ENCODE measurements around the gene FOCAD. TPM values are rescaled to one million over a fixed set of nuclear protein-coding genes. Genes with fewer than 3 reads are reported as not detected.
A peak's percentile ranks its signal among the peaks of the same experiment; 100 is the strongest.

FOCAD gene
- total RNA-seq, 1 donor: 80.3 TPM

DNA sequence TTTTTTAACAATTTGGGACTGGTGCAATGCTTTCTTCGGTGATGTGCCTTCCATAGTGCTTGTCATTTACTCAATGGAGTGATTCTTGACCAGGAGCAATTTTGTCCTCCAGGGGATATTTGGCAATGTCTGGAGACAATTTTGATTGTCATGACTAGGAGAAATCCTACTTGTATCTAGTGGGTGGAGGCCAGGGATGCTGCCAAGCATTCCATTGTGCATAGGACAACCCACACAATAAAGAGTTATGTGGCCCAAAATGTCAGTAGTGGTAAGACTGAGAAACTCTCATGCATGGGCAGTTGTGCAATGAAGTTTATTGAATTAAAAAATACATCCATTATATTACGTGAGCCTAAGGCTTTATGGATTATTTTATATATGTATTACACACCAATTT lies 70.5 kb downstream of the FOCAD start:
- H3K4me3 ChIP-seq (ENCODE audit: low read depth, low read length): no peak overlapping the region
- peak; percentile 34 for DNase-seq (ENCODE audit: low read depth)
- TF ChIP-seq, protein P1, sequence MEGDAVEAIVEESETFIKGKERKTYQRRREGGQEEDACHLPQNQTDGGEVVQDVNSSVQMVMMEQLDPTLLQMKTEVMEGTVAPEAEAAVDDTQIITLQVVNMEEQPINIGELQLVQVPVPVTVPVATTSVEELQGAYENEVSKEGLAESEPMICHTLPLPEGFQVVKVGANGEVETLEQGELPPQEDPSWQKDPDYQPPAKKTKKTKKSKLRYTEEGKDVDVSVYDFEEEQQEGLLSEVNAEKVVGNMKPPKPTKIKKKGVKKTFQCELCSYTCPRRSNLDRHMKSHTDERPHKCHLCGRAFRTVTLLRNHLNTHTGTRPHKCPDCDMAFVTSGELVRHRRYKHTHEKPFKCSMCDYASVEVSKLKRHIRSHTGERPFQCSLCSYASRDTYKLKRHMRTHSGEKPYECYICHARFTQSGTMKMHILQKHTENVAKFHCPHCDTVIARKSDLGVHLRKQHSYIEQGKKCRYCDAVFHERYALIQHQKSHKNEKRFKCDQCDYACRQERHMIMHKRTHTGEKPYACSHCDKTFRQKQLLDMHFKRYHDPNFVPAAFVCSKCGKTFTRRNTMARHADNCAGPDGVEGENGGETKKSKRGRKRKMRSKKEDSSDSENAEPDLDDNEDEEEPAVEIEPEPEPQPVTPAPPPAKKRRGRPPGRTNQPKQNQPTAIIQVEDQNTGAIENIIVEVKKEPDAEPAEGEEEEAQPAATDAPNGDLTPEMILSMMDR (IDR thresholded peaks at IDR 0.05; ENCODE audit: insufficient read depth, low read length): no peak

DNA sequence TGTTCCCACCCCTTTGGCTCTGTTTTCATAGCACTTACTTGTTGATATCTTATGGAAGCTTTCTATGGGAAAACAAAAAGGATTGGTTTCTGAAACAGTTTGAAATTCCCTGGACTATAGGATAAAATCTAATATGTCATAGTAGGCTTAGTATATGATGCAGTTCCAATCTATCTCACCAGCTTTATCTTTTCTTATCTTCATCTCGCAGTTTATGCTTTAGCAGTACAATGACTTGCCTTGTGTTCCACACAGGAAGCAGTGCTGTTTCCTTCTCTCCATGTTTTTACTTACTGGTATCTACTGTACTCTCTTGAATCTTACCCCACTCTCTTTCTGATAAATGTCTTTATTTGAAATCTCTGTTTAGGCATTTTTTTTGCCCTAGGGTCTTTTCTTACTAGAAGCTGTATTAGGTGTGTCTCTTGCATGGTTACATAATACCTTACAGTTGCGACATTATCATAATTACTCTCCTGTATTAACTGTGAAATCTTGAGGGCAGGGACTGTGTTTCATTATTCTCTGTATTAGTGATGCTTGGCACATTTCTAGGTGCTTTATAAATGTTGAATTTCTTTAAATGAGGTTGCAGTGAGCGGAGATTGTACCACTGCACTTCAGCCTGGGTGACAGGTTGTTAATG lies 76.3 kb downstream of the FOCAD start:
- no peak overlapping the region for H3K4me3 ChIP-seq (ENCODE audit: low read depth, low read length)
- DNase-seq (ENCODE audit: low read depth): peak; percentile 12
- TF ChIP-seq, protein P1 (IDR thresholded peaks at IDR 0.05; ENCODE audit: insufficient read depth, low read length): no peak

DNA sequence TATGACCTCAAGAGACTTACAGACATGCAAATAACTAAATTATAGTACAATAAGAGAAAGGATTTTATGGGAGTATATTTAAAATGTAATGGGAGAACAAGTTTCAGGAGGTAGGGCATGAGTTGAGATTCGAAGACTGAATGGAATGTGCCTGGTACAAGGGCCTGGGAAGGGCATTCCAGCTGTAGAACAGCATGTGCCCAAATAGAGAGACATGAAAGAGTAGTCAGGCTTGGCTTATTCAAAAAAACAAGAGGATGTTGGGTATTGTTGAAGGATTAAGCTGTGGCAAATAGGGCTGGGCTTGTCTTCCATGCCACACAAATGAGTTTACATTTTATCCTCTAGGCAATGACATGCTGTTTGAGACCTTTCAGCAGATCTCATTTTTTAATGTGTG lies 86.9 kb downstream of the FOCAD start:
- TF ChIP-seq, protein P1 (IDR thresholded peaks at IDR 0.05; ENCODE audit: insufficient read depth, low read length): no peak
- no peak for DNase-seq (ENCODE audit: low read depth)
- H3K4me3 ChIP-seq (ENCODE audit: low read depth, low read length): no peak overlapping the region

DNA sequence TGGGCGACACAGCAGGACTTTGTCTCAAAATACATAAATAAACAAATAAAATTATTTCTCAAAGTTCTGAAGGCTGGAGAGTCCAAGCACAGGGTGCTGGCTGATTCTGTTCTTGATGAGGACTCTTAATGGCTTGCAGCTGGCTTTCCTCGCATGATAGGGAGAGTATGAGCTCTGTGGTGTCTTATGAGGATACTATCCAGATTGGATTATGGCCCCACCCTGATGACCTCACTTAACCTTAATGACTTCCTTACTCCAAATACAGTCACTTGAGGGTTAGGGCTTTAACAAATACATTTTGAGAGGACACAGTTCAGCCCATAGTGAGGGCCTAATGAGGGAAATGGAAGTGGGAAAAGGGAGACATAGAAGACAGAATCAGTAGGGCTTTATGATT lies 87.7 kb downstream of the FOCAD start:
- no peak for DNase-seq (ENCODE audit: low read depth)
- no peak overlapping the region for H3K4me3 ChIP-seq (ENCODE audit: low read depth, low read length)
- TF ChIP-seq, protein P1 (IDR thresholded peaks at IDR 0.05; ENCODE audit: insufficient read depth, low read length): no peak

DNA sequence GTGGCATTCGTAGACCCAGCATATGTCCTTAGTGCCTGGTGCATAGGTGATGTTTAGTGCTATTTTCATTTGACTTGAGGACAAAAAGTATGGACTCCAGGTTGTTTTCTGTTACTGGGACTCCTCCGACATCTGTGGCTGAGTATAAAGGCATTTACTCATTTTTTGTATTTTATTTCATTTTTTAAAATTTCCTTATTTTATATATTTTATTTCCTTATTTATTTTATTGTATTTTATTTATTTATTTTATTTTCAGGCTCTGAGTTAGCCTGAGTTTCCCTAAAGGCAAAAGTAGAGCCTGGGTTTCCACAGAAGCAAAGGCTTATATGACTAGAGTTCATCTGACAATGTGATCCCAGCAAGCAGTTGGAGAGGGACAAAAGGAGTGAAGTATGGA lies 91.6 kb downstream of the FOCAD start:
- TF ChIP-seq, protein P1 (IDR thresholded peaks at IDR 0.05; ENCODE audit: insufficient read depth, low read length): no peak
- no peak for DNase-seq (ENCODE audit: low read depth)
- H3K4me3 ChIP-seq (ENCODE audit: low read depth, low read length): no peak overlapping the region

DNA sequence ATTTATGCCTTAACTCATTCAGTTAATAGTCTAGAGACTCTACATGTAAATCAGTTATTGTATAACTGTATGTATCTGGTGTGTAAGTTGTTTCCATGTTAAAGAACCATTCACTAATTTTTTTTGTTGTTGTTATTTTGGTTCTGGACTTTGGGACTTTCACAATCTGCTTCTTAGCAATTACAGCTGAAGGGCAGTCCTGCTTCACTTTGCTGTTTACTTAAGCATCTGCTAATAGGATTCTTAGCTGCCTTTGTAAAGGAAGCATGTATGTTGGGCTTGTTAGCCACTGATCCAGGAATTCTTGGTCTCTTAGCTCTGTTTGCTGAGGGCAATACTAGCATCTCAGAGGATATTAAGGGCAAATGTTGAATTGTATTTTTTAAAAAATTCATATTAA lies 97.0 kb downstream of the FOCAD start:
- no peak for DNase-seq (ENCODE audit: low read depth)
- TF ChIP-seq, protein P1 (IDR thresholded peaks at IDR 0.05; ENCODE audit: insufficient read depth, low read length): no peak
- no peak overlapping the region for H3K4me3 ChIP-seq (ENCODE audit: low read depth, low read length)

DNA sequence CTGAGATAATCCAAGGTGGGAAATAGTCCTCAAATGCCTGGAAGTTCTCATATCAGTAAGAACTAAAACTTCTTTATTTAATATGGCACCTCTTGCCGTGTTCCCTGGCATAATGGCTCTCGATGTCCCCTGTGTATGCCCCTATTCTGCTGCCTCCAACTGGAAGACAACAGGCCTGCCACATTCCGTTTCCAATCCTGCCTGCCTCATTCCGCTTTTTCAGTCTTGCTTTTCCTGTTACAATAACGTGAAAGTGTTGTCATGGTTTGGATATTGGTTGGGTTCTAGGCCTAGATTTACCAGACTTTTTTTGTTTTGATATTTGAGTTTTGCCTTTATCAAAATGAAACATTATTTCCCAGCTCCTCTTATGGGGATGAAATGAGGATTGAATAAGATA lies 98.2 kb downstream of the FOCAD start:
- TF ChIP-seq, protein P1 (IDR thresholded peaks at IDR 0.05; ENCODE audit: insufficient read depth, low read length): no peak
- DNase-seq (ENCODE audit: low read depth): no peak
- H3K4me3 ChIP-seq (ENCODE audit: low read depth, low read length): no peak overlapping the region

Measured in fibroblast of the aortic adventitia (primary cell).